PC-9 (cell line): Measurements from ENCODE around the gene IRAK1. TPM values are rescaled to one million over a fixed set of nuclear protein-coding genes. Genes with fewer than 3 reads are reported as not detected.

Source experiments
- BruUV-seq: library from RNA; stranded (reverse); fragments of 400-500 nt; replicated peaks from 2 replicates; lab custom pipeline; 2021; lab: Mats Ljungman, UMichigan
- CTCF ChIA-PET: fragments of 300-600 bp; sonication (Branson Sonifier 250); formaldehyde crosslinking; loops from one replicate; lab custom pipeline; 2022; ENCODE audit warnings: antibody characterized with exemption; lab: Charles Lee
- POLR2A ChIA-PET: fragments of 300-600 bp; sonication (Branson Sonifier 250); formaldehyde crosslinking; loops from one replicate; lab custom pipeline; 2022; ENCODE audit warnings: antibody characterized with exemption; ENCODE audit not compliant: unreplicated experiment; lab: Charles Lee
- DNase-seq, 2 experiments: peaks; one replicate each; pipeline versions ENCODE4 v3.0.0 to v3.0.0-alpha.2; 2015 to 2022; ENCODE audit warnings: mixed read lengths in 1 of 2
- H2AFZ ChIP-seq: fragments of 200-600 bp; sonication (generic); 2 replicates; pipeline ENCODE4 v1.8.1; 2017; ENCODE audit warnings: antibody characterized with exemption
- H3F3A ChIP-seq: fragments of 200-600 bp; sonication (generic); 2 replicates; pipeline ENCODE4 v1.8.1; 2017; ENCODE audit warnings: antibody characterized with exemption, mild to moderate bottlenecking, low read depth; ENCODE audit not compliant: insufficient read depth
- H3K27ac ChIP-seq: fragments of 200-600 bp; sonication (generic); 2 replicates; pipeline ENCODE4 v1.6.1; 2016; ENCODE audit warnings: mixed run types
- H3K27me3 ChIP-seq: fragments of 200-600 bp; sonication (generic); 2 replicates; pipeline ENCODE4 v1.6.1; 2016; ENCODE audit warnings: low read depth, mixed run types; ENCODE audit not compliant: insufficient read depth
- H3K36me3 ChIP-seq: fragments of 200-600 bp; sonication (generic); 2 replicates; pipeline ENCODE4 v1.6.1; 2016; ENCODE audit warnings: low read depth, mixed run types
- H3K4me1 ChIP-seq: fragments of 200-600 bp; sonication (generic); replicated peaks from 2 replicates; pipeline ENCODE4 v1.6.1; 2016; ENCODE audit warnings: mixed run types; ENCODE audit not compliant: insufficient read depth
- H3K4me2 ChIP-seq: fragments of 200-600 bp; sonication (generic); 2 replicates; pipeline ENCODE4 v1.6.1; 2017; ENCODE audit warnings: mixed run types
- H3K4me3 ChIP-seq: fragments of 200-600 bp; sonication (generic); 2 replicates; pipeline ENCODE4 v1.6.1; 2016; ENCODE audit warnings: mixed run types
- H3K79me2 ChIP-seq: fragments of 200-600 bp; sonication (generic); 2 replicates; pipeline ENCODE4 v1.6.1; 2017; ENCODE audit warnings: low read depth, mixed run types
- H3K9me2 ChIP-seq: fragments of 200-600 bp; sonication (generic); 2 replicates; pipeline ENCODE4 v1.8.1; 2017; ENCODE audit warnings: mild to moderate bottlenecking; ENCODE audit not compliant: insufficient read depth
- H3K9me3 ChIP-seq: fragments of 200-600 bp; sonication (generic); 2 replicates; pipeline ENCODE4 v1.8.1; 2016; ENCODE audit warnings: low read depth; ENCODE audit not compliant: insufficient read depth
- H4K20me1 ChIP-seq: fragments of 200-600 bp; sonication (generic); 2 replicates; pipeline ENCODE4 v1.8.1; 2017; ENCODE audit not compliant: insufficient read depth
- CTCF ChIP-seq: fragments of 200-600 bp; sonication (generic); conservative IDR thresholded peaks from 2 replicates; pipeline ENCODE4 v1.6.1; 2017; ENCODE audit warnings: mixed run types, antibody characterized with exemption, mild to moderate bottlenecking, moderate library complexity
- EZH2 ChIP-seq: fragments of 200-600 bp; sonication (generic); IDR thresholded peaks from 2 replicates; pipeline ENCODE4 v1.8.0; 2017; ENCODE audit warnings: antibody characterized with exemption, low read depth
- intact Hi-C: fragments of 100-400 bp; cut with micrococcal nuclease; formaldehyde crosslinking; loops from one replicate; pipeline ENCODE4 v1.10.0; 2022; ENCODE audit not compliant: unreplicated experiment
- total RNA-seq: library from RNA; stranded (reverse); gene quantifications from 2 replicates; pipeline ENCODE4 v1.2.3, GENCODE V29; 2021

IRAK1 gene
- total RNA-seq, 1 experiment from 2014 or later: 364 TPM

DNA sequence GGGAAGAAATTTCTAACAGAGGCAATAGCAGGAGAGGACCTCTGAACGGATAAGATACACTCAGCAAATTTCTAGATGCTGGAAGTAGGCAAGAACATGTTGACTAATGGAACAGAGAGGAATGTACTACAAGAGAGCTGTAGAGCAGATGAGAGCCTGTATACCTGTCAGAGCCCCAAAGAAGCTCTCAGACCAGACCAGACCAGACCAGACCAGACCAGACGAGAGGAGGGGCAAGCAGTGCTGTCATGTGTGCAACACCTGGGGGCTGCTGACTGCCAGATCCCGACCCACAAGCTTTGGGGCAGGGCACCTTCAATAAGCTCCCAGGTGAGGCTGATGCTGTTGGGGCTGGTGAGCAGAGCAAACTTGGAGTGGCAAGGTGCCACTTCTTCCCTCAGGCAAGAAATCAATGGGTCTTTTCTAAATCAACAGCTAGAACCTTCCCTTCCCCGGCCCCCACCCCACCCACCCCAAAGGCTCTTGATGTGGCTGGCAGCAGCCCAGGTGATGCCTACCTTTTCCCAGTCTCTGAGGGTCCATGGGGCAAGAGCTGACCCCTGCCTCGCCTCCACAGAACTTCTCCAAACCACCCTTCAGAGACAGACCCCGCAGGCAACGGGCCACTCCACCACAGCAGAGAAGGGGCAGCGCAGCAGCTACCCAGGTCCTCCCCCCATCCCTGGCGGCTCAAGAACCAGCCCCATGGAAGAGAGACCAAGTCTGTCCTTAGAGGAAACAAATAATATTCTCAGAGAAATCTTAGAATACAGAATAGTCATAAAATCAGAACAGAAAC is 45.1 kb upstream of the IRAK1 start:
- Histone ChIP-seq H3K36me3 (no peaks in the 10 kb centered on the region), H3K9me3 (no peaks in the 10 kb centered on the region), H3K79me2 (peaks cover 52% of the 10 kb centered on the region), H3K4me1 (no peaks in the 10 kb centered on the region), H3K4me3 (no peak overlapping the region), H4K20me1 (peaks cover 3% of the 10 kb centered on the region; the same call in 1 of the 2 replicates), H3K27ac (no peak overlapping the region), H3K9me2 (no peaks in the 10 kb centered on the region), H3F3A (no peaks in the 10 kb centered on the region), H3K27me3 (no peaks in the 10 kb centered on the region), H3K4me2 (no peak overlapping the region), H2AFZ (no peak overlapping the region)
- intact Hi-C loops: no loop called here
- DNase-seq: no peak
- no TSS peak for BruUV-seq
- no peak for TF ChIP-seq CTCF
- TF ChIP-seq EZH2: no peak
- POLR2A ChIA-PET: no interaction called here
- CTCF ChIA-PET: no interaction called here

DNA sequence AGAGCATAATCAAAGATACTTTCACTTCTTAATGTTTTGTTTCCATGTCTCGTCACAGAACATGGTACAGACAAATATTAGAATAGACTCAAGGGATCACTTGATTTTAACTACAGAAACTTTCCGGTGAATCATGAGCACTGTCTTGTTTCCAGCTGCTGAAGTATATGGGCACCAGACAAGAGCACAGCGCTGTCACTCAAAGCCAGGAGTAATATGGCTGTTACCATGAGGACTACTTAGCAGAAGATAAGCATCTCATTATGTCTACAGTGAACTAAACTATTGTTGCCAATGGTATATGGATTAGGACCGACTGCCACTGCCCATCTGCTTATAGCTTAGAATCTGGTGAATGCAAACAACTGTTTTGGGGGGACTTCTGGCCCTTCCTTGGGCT is 43.5 kb upstream of the IRAK1 start:
- no peaks in the 10 kb centered on the region for H3K27me3 ChIP-seq
- peaks cover 3% of the 10 kb centered on the region; the same call in 1 of the 2 replicates for H4K20me1 ChIP-seq
- DNase-seq: no peak
- no peak overlapping the region for H3K4me2 ChIP-seq
- intact Hi-C loops: no loop called here
- BruUV-seq: no TSS peak
- H3K4me1 ChIP-seq: 0 out of 2 replicates have a peak, but pooled peaks cover 5% of the 10 kb centered on the region
- no peak overlapping the region for H2AFZ ChIP-seq
- no peaks in the 10 kb centered on the region for H3K9me2 ChIP-seq
- H3K36me3 ChIP-seq: no peaks in the 10 kb centered on the region
- POLR2A ChIA-PET: no interaction called here
- TF ChIP-seq CTCF (no peak), EZH2 (no peak)
- H3K79me2 ChIP-seq: peaks cover 48% of the 10 kb centered on the region
- CTCF ChIA-PET: no interaction called here
- H3K9me3 ChIP-seq: no peaks in the 10 kb centered on the region
- H3K27ac ChIP-seq: no peak overlapping the region
- no peak overlapping the region for H3K4me3 ChIP-seq
- no peaks in the 10 kb centered on the region for H3F3A ChIP-seq

DNA sequence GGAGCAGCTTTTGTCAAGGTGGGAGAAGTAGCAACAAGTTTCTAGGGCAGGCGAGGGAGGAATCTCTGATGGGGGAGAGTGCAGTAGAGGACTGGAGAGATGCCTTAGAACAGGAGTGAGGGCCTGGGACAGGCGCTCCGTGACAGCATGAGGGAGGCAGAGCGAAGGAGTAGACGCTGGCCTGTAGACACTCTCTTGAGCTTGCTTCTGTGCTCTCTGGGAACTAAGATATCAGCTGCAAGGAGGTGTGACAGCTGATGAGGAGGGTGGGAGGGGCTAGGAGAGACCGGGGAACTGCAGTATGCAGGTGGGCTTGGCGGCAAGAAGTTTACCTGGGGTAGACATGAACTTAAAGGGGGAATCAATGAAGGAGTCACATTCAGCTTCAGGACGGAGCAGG is 42.1 kb upstream of the IRAK1 start:
- TF ChIP-seq EZH2: no peak
- no peak for TF ChIP-seq CTCF
- Histone ChIP-seq H3K27ac (no peak overlapping the region), H3K4me3 (no peak overlapping the region), H3K36me3 (no peaks in the 10 kb centered on the region), H4K20me1 (peaks cover 3% of the 10 kb centered on the region; the same call in 1 of the 2 replicates), H3K27me3 (no peaks in the 10 kb centered on the region), H2AFZ (no peak overlapping the region), H3K4me1 (0 out of 2 replicates have a peak, but pooled peaks cover 5% of the 10 kb centered on the region), H3F3A (no peaks in the 10 kb centered on the region), H3K4me2 (no peak overlapping the region), H3K9me3 (no peaks in the 10 kb centered on the region), H3K79me2 (peaks cover 44% of the 10 kb centered on the region), H3K9me2 (no peaks in the 10 kb centered on the region)
- CTCF ChIA-PET: no interaction called here
- POLR2A ChIA-PET: no interaction called here
- BruUV-seq: no TSS peak
- DNase-seq: no peak
- intact Hi-C loops: no loop called here
